ENCODE results near the gene CNGA3.

Gene CNGA3

DNA sequence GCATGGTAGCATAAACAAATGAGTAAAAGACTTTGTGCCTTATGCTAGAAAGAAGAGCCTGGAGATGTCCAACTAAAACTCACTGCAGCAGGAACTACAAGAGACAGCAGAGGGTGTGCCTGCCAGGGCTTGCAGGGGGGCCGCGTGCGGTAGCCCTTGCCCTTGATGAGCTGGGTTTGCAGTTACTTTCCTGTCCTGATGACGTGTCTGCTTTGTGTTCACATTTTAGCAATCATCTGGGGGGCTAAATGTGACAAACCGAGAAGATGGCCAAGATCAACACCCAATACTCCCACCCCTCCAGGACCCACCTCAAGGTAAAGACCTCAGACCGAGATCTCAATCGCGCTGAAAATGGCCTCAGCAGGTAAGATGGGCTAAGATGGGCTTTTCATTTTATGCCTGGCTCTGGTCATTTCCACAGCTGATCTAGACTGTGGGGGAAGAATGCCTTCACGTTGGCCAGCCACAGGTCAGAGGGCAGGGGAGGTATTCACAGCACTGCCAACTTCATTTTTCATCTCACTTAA is 23.5 kb downstream of the CNGA3 start:
- no peak for TF ChIP-seq EZH2phosphoT487 (IDR thresholded peaks at IDR 0.05; ENCODE audit: borderline replicate concordance)
- no peak for TF ChIP-seq CTCF (conservative IDR thresholded peaks at IDR 0.05; ENCODE audit: low read length)
- peaks cover 4% of the 10 kb centered on the region; the same call in 1 of the 2 replicates for H3K9me3 ChIP-seq (ENCODE audit: insufficient read depth, low read depth, low read length)
- no peak overlapping the region for H3K4me2 ChIP-seq (ENCODE audit: low read depth, low read length, poor library complexity, severe bottlenecking)
- H3K9ac ChIP-seq (ENCODE audit: low read depth, low read length, poor library complexity, severe bottlenecking) = no peak overlapping the region
- no peaks in the 10 kb centered on the region for H3K79me2 ChIP-seq (ENCODE audit: insufficient read depth, low read length)
- H3K4me3 ChIP-seq (ENCODE audit: low read length, poor library complexity, severe bottlenecking) = no peak overlapping the region
- no peaks in the 10 kb centered on the region for H3K4me1 ChIP-seq (ENCODE audit: insufficient read depth, low read length, poor library complexity, severe bottlenecking)
- H4K20me1 ChIP-seq (ENCODE audit: insufficient read depth, low read length, poor library complexity, severe bottlenecking) = no peaks in the 10 kb centered on the region
- peaks cover 4% of the 10 kb centered on the region for H3K27me3 ChIP-seq (ENCODE audit: insufficient read depth, low read length, poor library complexity, severe bottlenecking)
- no peak overlapping the region for H2AFZ ChIP-seq (ENCODE audit: low read length)
- no peaks in the 10 kb centered on the region for H3K9me2 ChIP-seq (replicated peaks; ENCODE audit: low read depth, low read length)
- H3K36me3 ChIP-seq (ENCODE audit: insufficient read depth, low read length) = no peaks in the 10 kb centered on the region
- H3F3A ChIP-seq (ENCODE audit: low read depth) = no peaks in the 10 kb centered on the region

DNA sequence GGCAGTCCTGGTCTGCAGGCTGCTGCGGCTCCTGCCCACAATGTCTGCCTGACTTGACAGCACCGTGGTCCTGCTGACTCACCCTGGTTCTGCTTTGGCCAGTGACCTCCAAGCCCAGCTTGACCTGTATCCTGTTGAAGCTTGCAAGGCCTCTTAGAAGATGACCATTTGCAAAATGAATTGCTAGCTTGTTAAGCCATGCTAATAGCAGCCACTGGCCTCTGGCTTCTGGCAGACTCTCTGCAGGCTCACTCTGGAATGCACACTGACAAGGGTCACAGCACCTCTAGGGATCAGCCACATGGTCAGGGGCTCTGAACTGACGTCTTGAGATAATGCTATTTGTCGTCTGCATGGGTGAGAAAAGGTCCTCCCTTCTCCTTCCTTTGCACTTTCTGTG is 25.9 kb downstream of the CNGA3 start:
- Histone ChIP-seq H3K9ac (ENCODE audit: low read depth, low read length, poor library complexity, severe bottlenecking) (no peak overlapping the region), H3K9me3 (ENCODE audit: insufficient read depth, low read depth, low read length) (peaks cover 4% of the 10 kb centered on the region; the same call in 1 of the 2 replicates), H3K27me3 (ENCODE audit: insufficient read depth, low read length, poor library complexity, severe bottlenecking) (peaks cover 4% of the 10 kb centered on the region), H3K79me2 (ENCODE audit: insufficient read depth, low read length) (no peaks in the 10 kb centered on the region), H4K20me1 (ENCODE audit: insufficient read depth, low read length, poor library complexity, severe bottlenecking) (no peaks in the 10 kb centered on the region), H3K4me1 (ENCODE audit: insufficient read depth, low read length, poor library complexity, severe bottlenecking) (no peaks in the 10 kb centered on the region), H3K4me3 (ENCODE audit: low read length, poor library complexity, severe bottlenecking) (no peak overlapping the region), H3K4me2 (ENCODE audit: low read depth, low read length, poor library complexity, severe bottlenecking) (no peak overlapping the region), H3K36me3 (ENCODE audit: insufficient read depth, low read length) (no peaks in the 10 kb centered on the region), H3F3A (ENCODE audit: low read depth) (no peaks in the 10 kb centered on the region), H2AFZ (ENCODE audit: low read length) (no peak overlapping the region), H3K9me2 (replicated peaks; ENCODE audit: low read depth, low read length) (no peaks in the 10 kb centered on the region)
- TF ChIP-seq CTCF (conservative IDR thresholded peaks at IDR 0.05; ENCODE audit: low read length) = no peak
- no peak for TF ChIP-seq EZH2phosphoT487 (IDR thresholded peaks at IDR 0.05; ENCODE audit: borderline replicate concordance)

- Histone ChIP-seq H3K4me1 (ENCODE audit: insufficient read depth, low read length, poor library complexity, severe bottlenecking) (no peaks in the 10 kb centered on the region), H3K27me3 (ENCODE audit: insufficient read depth, low read length, poor library complexity, severe bottlenecking) (peaks cover 4% of the 10 kb centered on the region), H3K79me2 (ENCODE audit: insufficient read depth, low read length) (no peaks in the 10 kb centered on the region), H3K9me2 (replicated peaks; ENCODE audit: low read depth, low read length) (no peaks in the 10 kb centered on the region), H3F3A (ENCODE audit: low read depth) (no peaks in the 10 kb centered on the region), H3K36me3 (ENCODE audit: insufficient read depth, low read length) (no peaks in the 10 kb centered on the region), H4K20me1 (ENCODE audit: insufficient read depth, low read length, poor library complexity, severe bottlenecking) (no peaks in the 10 kb centered on the region), H3K9me3 (ENCODE audit: insufficient read depth, low read depth, low read length) (peaks cover 4% of the 10 kb centered on the region; the same call in 1 of the 2 replicates), H3K4me2 (ENCODE audit: low read depth, low read length, poor library complexity, severe bottlenecking) (no peak overlapping the region), H3K4me3 (ENCODE audit: low read length, poor library complexity, severe bottlenecking) (no peak overlapping the region), H2AFZ (ENCODE audit: low read length) (no peak overlapping the region), H3K9ac (ENCODE audit: low read depth, low read length, poor library complexity, severe bottlenecking) (no peak overlapping the region)
- TF ChIP-seq CTCF (conservative IDR thresholded peaks at IDR 0.05; ENCODE audit: low read length) = no peak
- no peak for TF ChIP-seq EZH2phosphoT487 (IDR thresholded peaks at IDR 0.05; ENCODE audit: borderline replicate concordance)
These were observed 26.3 kb downstream of the CNGA3 start for GRCh38 chr2:98372579-98372978.
